HCT116 (cell line): ENCODE results near the gene MAML2. TPM values are rescaled to one million over a fixed set of nuclear protein-coding genes. Genes with fewer than 3 reads are reported as not detected.

Experiments used
- ATAC-seq: fragments of 200-7000 bp; cut with Tn5 transposase; 2 replicates; pipeline ENCODE4 v1.9.1; 2020; ENCODE audit warnings: mild to moderate bottlenecking, moderate library complexity
- BruUV-seq: library from RNA; stranded (reverse); fragments of 400-500 nt; replicated peaks from 2 replicates; lab custom pipeline; 2021; lab: Mats Ljungman, UMichigan
- CTCF ChIA-PET: fragments of 300-600 bp; sonication (Branson Sonifier 250); formaldehyde crosslinking; loops from one replicate; lab custom pipeline; 2021; ENCODE audit warnings: antibody characterized with exemption; lab: Charles Lee
- POLR2A ChIA-PET: fragments of 300-600, 350-600 bp; sonication (Branson Sonifier 250); formaldehyde crosslinking; loops from one replicate; lab custom pipeline; 2021; ENCODE audit warnings: antibody characterized with exemption; lab: Charles Lee
- RAD21 ChIA-PET, 2 experiments: fragments of 300-600 bp; sonication (Branson Sonifier 250); formaldehyde crosslinking; loops; one replicate each; lab custom pipeline; 2023; ENCODE audit warnings: low total read pairs in 2 of 2; ENCODE audit not compliant: uncharacterized antibody in 2 of 2, unreplicated experiment in 2 of 2, low non-redundant PET in 1 of 2; lab: Charles Lee
- DNase-seq: peaks from one replicate; pipeline ENCODE4 v3.0.0-alpha.2; 2010; ENCODE audit warnings: low read depth, low spot score
- H2AFZ ChIP-seq: fragments of 200-600 bp; shearing (Covaris generic), sonication (generic); 2 replicates; pipeline ENCODE4 v1.6.1; 2017; ENCODE audit warnings: low read depth, mixed run types, mixed read lengths, antibody characterized with exemption, low read length; ENCODE audit not compliant: poor library complexity, severe bottlenecking
- H3K27ac ChIP-seq: 2 replicates; pipeline ENCODE4 v1.5.1; 2012; ENCODE audit warnings: low read depth, low read length
- H3K27me3 ChIP-seq: fragments of 200-600 bp; sonication (generic); 2 replicates; pipeline ENCODE4 v1.6.1; 2016; ENCODE audit warnings: mixed run types, low read length, mixed read lengths; ENCODE audit not compliant: insufficient read depth
- H3K36me3 ChIP-seq, 2 experiments: fragments of 200-500 bp in 1 of 2; fragments of 200-600 bp in 1 of 2; sonication (Bioruptor generic) in 1 of 2; sonication (generic) in 1 of 2; 2 replicates each; pipeline versions ENCODE4 v1.5.1 to v1.6.1; 2014 to 2016; ENCODE audit warnings: low read length in 2 of 2, inconsistent platforms in 1 of 2, mixed read lengths in 1 of 2, mixed run types in 1 of 2; ENCODE audit not compliant: insufficient read depth in 2 of 2, control insufficient read depth in 1 of 2
- H3K4me1 ChIP-seq, 2 experiments: fragments of 200-600 bp in 1 of 2; sonication (generic) in 1 of 2; 2 replicates each; pipeline versions ENCODE4 v1.5.1 to v1.6.1; 2012 to 2017; ENCODE audit warnings: low read length in 2 of 2, inconsistent platforms in 1 of 2, mild to moderate bottlenecking in 1 of 2, mixed read lengths in 1 of 2, mixed run types in 1 of 2, moderate library complexity in 1 of 2; ENCODE audit not compliant: insufficient read depth in 2 of 2, control insufficient read depth in 1 of 2
- H3K4me2 ChIP-seq: fragments of 200-600 bp; sonication (generic); 2 replicates; pipeline ENCODE4 v1.6.1; 2017; ENCODE audit warnings: mixed run types, low read length, mixed read lengths
- H3K4me3 ChIP-seq, 2 experiments: fragments of 200-600 bp in 1 of 2; sonication (generic) in 1 of 2; replicated peaks in 1 of 2; 2 replicates each; pipeline ENCODE4 v1.5.1; 2011 to 2016; ENCODE audit warnings: low read length in 2 of 2, control low read depth in 1 of 2, low read depth in 1 of 2, mild to moderate bottlenecking in 1 of 2, mixed read lengths in 1 of 2, mixed run types in 1 of 2
- H3K79me2 ChIP-seq: fragments of 200-600 bp; sonication (generic); 2 replicates; pipeline ENCODE4 v1.6.1; 2017; ENCODE audit warnings: mild to moderate bottlenecking, mixed run types, low read length, moderate library complexity, mixed read lengths; ENCODE audit not compliant: insufficient read depth
- H3K9ac ChIP-seq: fragments of 200-600 bp; sonication (generic); 2 replicates; pipeline ENCODE4 v1.6.1; 2016; ENCODE audit warnings: low read length, mixed read lengths
- H3K9me2 ChIP-seq: fragments of 200-600 bp; sonication (generic), shearing (Covaris generic); 2 replicates; pipeline ENCODE4 v1.6.1; 2017; ENCODE audit warnings: mixed run types, mild to moderate bottlenecking, moderate library complexity; ENCODE audit not compliant: insufficient read depth
- H3K9me3 ChIP-seq, 2 experiments: fragments of 200-500 bp in 1 of 2; fragments of 200-600 bp in 1 of 2; sonication (Bioruptor generic) in 1 of 2; sonication (generic) in 1 of 2; 2 replicates each; pipeline ENCODE4 v1.6.1; 2014 to 2017; ENCODE audit warnings: low read length in 2 of 2, mixed read lengths in 2 of 2, inconsistent platforms in 1 of 2, low read depth in 1 of 2, mild to moderate bottlenecking in 1 of 2, mixed run types in 1 of 2, moderate library complexity in 1 of 2; ENCODE audit not compliant: control insufficient read depth in 1 of 2, insufficient read depth in 1 of 2
- H4K20me1 ChIP-seq: fragments of 200-600 bp; sonication (generic), shearing (Covaris generic); 2 replicates; pipeline ENCODE4 v1.6.1; 2017; ENCODE audit warnings: mixed run types, mild to moderate bottlenecking, moderate library complexity; ENCODE audit not compliant: insufficient read depth
- ATF3 ChIP-seq: IDR thresholded peaks from 2 replicates; pipeline ENCODE4 v1.6.1; 2012
- CBX3 ChIP-seq: IDR thresholded peaks from 2 replicates; pipeline ENCODE4 v1.6.1; 2012; ENCODE audit warnings: low read depth
- CEBPB ChIP-seq: IDR thresholded peaks from 2 replicates; pipeline ENCODE4 v1.6.1; 2012; ENCODE audit warnings: low read depth
- CTCF ChIP-seq, 3 experiments: fragments of 200-600 bp in 1 of 3; sonication (generic) in 1 of 3; IDR thresholded peaks in 2 of 3; conservative IDR thresholded peaks in 1 of 3; 2 replicates each; pipeline ENCODE4 v1.5.1; 2012 to 2017; ENCODE audit warnings: low read depth in 2 of 3, low read length in 2 of 3, antibody characterized with exemption in 1 of 3, borderline replicate concordance in 1 of 3, control low read depth in 1 of 3, mild to moderate bottlenecking in 1 of 3, mixed read lengths in 1 of 3, mixed run types in 1 of 3, moderate library complexity in 1 of 3; ENCODE audit not compliant: insufficient read depth in 1 of 3
- EGR1 ChIP-seq: IDR thresholded peaks from 2 replicates; pipeline ENCODE4 v1.6.1; 2012; ENCODE audit warnings: low read depth
- ELF1 ChIP-seq: IDR thresholded peaks from 2 replicates; pipeline ENCODE4 v1.6.1; 2012; ENCODE audit warnings: low read depth, borderline replicate concordance
- EZH2 ChIP-seq: fragments of 200-600 bp; sonication (generic); IDR thresholded peaks from 2 replicates; pipeline ENCODE4 v1.6.1; 2017; ENCODE audit warnings: antibody characterized with exemption, mixed run types
- POLR2A ChIP-seq: IDR thresholded peaks from 2 replicates; pipeline ENCODE4 v1.7.0; 2011; ENCODE audit warnings: borderline replicate concordance; ENCODE audit not compliant: insufficient read depth, insufficient read length; ENCODE audit errors: extremely low read depth
- POLR2AphosphoS5 ChIP-seq: IDR thresholded peaks from 2 replicates; pipeline ENCODE4 v1.6.1; 2011; ENCODE audit warnings: mild to moderate bottlenecking, low read depth, low read length, moderate library complexity
- RAD21 ChIP-seq: IDR thresholded peaks from 2 replicates; pipeline ENCODE4 v1.6.1; 2012; ENCODE audit warnings: low read depth, mild to moderate bottlenecking
- REST ChIP-seq: IDR thresholded peaks from 2 replicates; pipeline ENCODE4 v1.6.1; 2012; ENCODE audit warnings: low read depth
- SIN3A ChIP-seq: IDR thresholded peaks from 2 replicates; pipeline ENCODE4 v1.6.1; 2012; ENCODE audit warnings: low read depth
- SP1 ChIP-seq: IDR thresholded peaks from 2 replicates; pipeline ENCODE4 v1.6.1; 2012; ENCODE audit warnings: low read depth
- TCF7L2 ChIP-seq: IDR thresholded peaks from 2 replicates; pipeline ENCODE4 v1.7.0; 2011; ENCODE audit warnings: borderline replicate concordance, inconsistent platforms; ENCODE audit not compliant: insufficient read depth, insufficient read length; ENCODE audit errors: extremely low read depth
- YY1 ChIP-seq: IDR thresholded peaks from 2 replicates; pipeline ENCODE4 v1.6.1; 2011; ENCODE audit warnings: low read length, low read depth, moderate library complexity, mild to moderate bottlenecking; ENCODE audit not compliant: insufficient replicate concordance; ENCODE audit errors: extremely low read depth
- ZBTB33 ChIP-seq: IDR thresholded peaks from 2 replicates; pipeline ENCODE4 v1.6.1; 2011; ENCODE audit warnings: mild to moderate bottlenecking, low read length, moderate library complexity; ENCODE audit not compliant: insufficient replicate concordance; ENCODE audit errors: extremely low read depth
- ZNF274 ChIP-seq: fragments of 200-500 bp; sonication (Bioruptor generic); IDR thresholded peaks from 2 replicates; pipeline ENCODE4 v1.6.1; 2014; ENCODE audit warnings: mild to moderate bottlenecking, low read depth, low read length, inconsistent platforms
- intact Hi-C: fragments of 100-400 bp; cut with micrococcal nuclease; formaldehyde crosslinking; loops from 2 replicates; pipeline ENCODE4 v1.10.0; 2022
- total RNA-seq: library from RNA; stranded (reverse); gene quantifications from one replicate; pipeline ENCODE4 v1.2.1, GENCODE V29; 2021; ENCODE audit not compliant: unreplicated experiment

Gene MAML2
- total RNA-seq, 1 experiment from 2014 or later = 2.6 TPM

GRCh38 chr11:96242971-96243647 lies 99.9 kb downstream of the MAML2 start:
- RAD21 ChIA-PET = interaction anchor here (1.2 to 1.4 kb wide), 2 partner anchors 100 kb away, joined by 3 to 4 read pairs; partner anchors contain the start of gene MAML2 (in 2 of the 2)
- Histone ChIP-seq H2AFZ (peak overlapping the region; percentile 94), H3K4me2 (peak overlapping the region; percentile 75), H3K9me3 (no peaks in the 10 kb centered on the region), H3K4me3 (peak overlapping the region; percentile 42 to 47), H3K79me2 (no peaks in the 10 kb centered on the region), H3K36me3 (no peaks in the 10 kb centered on the region), H3K9ac (peak overlapping the region; percentile 61), H3K9me2 (no peaks in the 10 kb centered on the region), H3K27me3 (no peaks in the 10 kb centered on the region), H3K27ac (peak overlapping the region; percentile 87), H4K20me1 (no peaks in the 10 kb centered on the region), H3K4me1 (peaks cover 26 to 45% of the 10 kb centered on the region in 2 experiments)
- peak; percentile 92 for DNase-seq
- intact Hi-C loops = loop anchor here (5.0 kb wide), 2 partner anchors 99 to 144 kb away; partner anchors contain the start of genes CCDC82 and MAML2
- ATAC-seq = peak; percentile 96
- CTCF ChIA-PET = interaction anchor here (2.4 to 3.2 kb wide), 2 partner anchors 100 to 188 kb away, joined by 8 to 12 read pairs; partner anchors contain the start of gene MAML2
- POLR2A ChIA-PET = interaction anchor here (0.7 to 1.2 kb wide), 3 partner anchors 8 to 100 kb away, joined by 3 to 6 read pairs (median 4); partner anchors contain the start of gene MAML2
- BruUV-seq = no TSS peak
- 0 out of 2 replicates have a peak, but pooled peaks have one; percentile 11 for TF ChIP-seq RAD21
- TF ChIP-seq ELF1 = no peak; the same call in 1 of the 2 replicates
- TF ChIP-seq POLR2AphosphoS5 = peak; percentile 62
- peak; percentile 32; the same call in 1 of the 2 replicates for TF ChIP-seq SIN3A
- no peak for TF ChIP-seq ATF3
- TF ChIP-seq CEBPB = peak; percentile 39; the same call in 1 of the 2 replicates
- peak; percentile 90 for TF ChIP-seq ZBTB33
- TF ChIP-seq TCF7L2 = no peak
- TF ChIP-seq YY1 = peak; percentile 31
- TF ChIP-seq EGR1 = peak; percentile 73
- no peak for TF ChIP-seq CTCF (IDR thresholded peaks at IDR 0.05 in 2 of 3, conservative IDR thresholded peaks at IDR 0.05 in 1 of 3; ENCODE audit: borderline replicate concordance in 1 of 3, insufficient read depth in 1 of 3, low read depth in 2 of 3, low read length in 2 of 3)
- TF ChIP-seq POLR2A = no peak
- TF ChIP-seq ZNF274 = no peak
- peak; percentile 37 for TF ChIP-seq SP1
- no peak for TF ChIP-seq EZH2
- peak; percentile 56 for TF ChIP-seq CBX3
- TF ChIP-seq REST = no peak
